Measurements from ENCODE around the gene SIAH2. TPM values are rescaled to one million over a fixed set of nuclear protein-coding genes. Genes with fewer than 3 reads are reported as not detected.
A peak's percentile ranks its signal among the peaks of the same experiment; 100 is the strongest.

SIAH2 gene
- total RNA-seq, 1 experiment from 2014 or later = 24.0 TPM

DNA sequence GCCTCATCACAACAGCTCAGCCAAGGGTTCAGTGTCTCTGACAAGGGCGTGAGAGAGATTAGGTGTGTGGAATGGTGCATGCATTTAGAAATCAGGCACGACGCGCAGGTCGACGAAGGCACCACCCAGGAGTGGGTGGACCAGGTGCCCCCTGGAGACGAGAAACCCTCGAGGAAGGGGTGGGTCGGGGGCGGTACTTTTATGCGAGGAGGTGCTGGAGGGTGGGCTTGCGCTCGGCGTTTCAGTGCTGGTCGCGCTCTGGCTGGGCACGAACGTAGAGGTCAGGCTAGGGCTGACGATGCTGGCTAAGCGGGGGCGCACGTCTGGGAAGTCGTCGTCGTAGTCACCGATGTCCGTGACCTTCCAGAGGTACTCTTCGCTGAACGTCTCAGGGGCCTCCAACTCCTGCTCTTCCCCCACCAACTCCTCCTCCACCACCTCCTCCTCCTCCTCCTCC, 59.6 kb downstream of the SIAH2 start:
- in situ Hi-C loops (cut with HindIII; ENCODE audit: low pct_unique_long_range_greater_than_20kb, low sequenced_read_pairs) (no loop called here), intact Hi-C loops (cut with micrococcal nuclease; ENCODE audit: unreplicated experiment) (loop anchor here (5.0 kb wide), 1 partner anchor 101 kb away; the partner anchor contains the start of gene SELENOT)
- ATAC-seq (peak; percentile 86), DNase-seq (ENCODE audit: low read depth, low spot score) (no peak)
- POLR2A ChIA-PET = interaction anchor here (0.6 to 1.0 kb wide), 7 partner anchors 28 to 519 kb away, joined by 3 to 14 read pairs (median 4); no protein-coding TSS in a partner anchor
- Histone ChIP-seq H3K27ac (ENCODE audit: low read length) (peak overlapping the region; percentile 92), H3K27me3 (ENCODE audit: control insufficient read depth, insufficient read depth, low read length) (no peaks in the 10 kb centered on the region), H3K9me3 (ENCODE audit: control insufficient read depth, insufficient read depth, low read depth, low read length) (no peaks in the 10 kb centered on the region), H3K36me3 (ENCODE audit: control insufficient read depth, insufficient read depth, low read length) (no peaks in the 10 kb centered on the region), H3K4me3 (ENCODE audit: low read depth in 2 of 2, low read length in 2 of 2) (peak overlapping the region; percentile 70 to 82), H3K4me1 (ENCODE audit: control insufficient read depth, insufficient read depth, low read length) (0 out of 2 replicates have a peak, but pooled peaks cover 6% of the 10 kb centered on the region)
- TF ChIP-seq, protein P1, sequence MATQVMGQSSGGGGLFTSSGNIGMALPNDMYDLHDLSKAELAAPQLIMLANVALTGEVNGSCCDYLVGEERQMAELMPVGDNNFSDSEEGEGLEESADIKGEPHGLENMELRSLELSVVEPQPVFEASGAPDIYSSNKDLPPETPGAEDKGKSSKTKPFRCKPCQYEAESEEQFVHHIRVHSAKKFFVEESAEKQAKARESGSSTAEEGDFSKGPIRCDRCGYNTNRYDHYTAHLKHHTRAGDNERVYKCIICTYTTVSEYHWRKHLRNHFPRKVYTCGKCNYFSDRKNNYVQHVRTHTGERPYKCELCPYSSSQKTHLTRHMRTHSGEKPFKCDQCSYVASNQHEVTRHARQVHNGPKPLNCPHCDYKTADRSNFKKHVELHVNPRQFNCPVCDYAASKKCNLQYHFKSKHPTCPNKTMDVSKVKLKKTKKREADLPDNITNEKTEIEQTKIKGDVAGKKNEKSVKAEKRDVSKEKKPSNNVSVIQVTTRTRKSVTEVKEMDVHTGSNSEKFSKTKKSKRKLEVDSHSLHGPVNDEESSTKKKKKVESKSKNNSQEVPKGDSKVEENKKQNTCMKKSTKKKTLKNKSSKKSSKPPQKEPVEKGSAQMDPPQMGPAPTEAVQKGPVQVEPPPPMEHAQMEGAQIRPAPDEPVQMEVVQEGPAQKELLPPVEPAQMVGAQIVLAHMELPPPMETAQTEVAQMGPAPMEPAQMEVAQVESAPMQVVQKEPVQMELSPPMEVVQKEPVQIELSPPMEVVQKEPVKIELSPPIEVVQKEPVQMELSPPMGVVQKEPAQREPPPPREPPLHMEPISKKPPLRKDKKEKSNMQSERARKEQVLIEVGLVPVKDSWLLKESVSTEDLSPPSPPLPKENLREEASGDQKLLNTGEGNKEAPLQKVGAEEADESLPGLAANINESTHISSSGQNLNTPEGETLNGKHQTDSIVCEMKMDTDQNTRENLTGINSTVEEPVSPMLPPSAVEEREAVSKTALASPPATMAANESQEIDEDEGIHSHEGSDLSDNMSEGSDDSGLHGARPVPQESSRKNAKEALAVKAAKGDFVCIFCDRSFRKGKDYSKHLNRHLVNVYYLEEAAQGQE (IDR thresholded peaks at IDR 0.05; ENCODE audit: insufficient read depth in 1 of 2, low read depth in 2 of 2, low read length in 1 of 2) = 0 out of 4 replicates have a peak, but pooled peaks of 1 of the 2 experiments have one; percentile 16
- TF ChIP-seq TCF7L2 (IDR thresholded peaks at IDR 0.05; ENCODE audit: low read depth, low read length) (0 out of 2 replicates have a peak, but pooled peaks have one; percentile 28), SIN3A (IDR thresholded peaks at IDR 0.05; ENCODE audit: borderline replicate concordance, insufficient read depth, low read depth, low read length) (no peak)
- TF ChIP-seq, protein P2, sequence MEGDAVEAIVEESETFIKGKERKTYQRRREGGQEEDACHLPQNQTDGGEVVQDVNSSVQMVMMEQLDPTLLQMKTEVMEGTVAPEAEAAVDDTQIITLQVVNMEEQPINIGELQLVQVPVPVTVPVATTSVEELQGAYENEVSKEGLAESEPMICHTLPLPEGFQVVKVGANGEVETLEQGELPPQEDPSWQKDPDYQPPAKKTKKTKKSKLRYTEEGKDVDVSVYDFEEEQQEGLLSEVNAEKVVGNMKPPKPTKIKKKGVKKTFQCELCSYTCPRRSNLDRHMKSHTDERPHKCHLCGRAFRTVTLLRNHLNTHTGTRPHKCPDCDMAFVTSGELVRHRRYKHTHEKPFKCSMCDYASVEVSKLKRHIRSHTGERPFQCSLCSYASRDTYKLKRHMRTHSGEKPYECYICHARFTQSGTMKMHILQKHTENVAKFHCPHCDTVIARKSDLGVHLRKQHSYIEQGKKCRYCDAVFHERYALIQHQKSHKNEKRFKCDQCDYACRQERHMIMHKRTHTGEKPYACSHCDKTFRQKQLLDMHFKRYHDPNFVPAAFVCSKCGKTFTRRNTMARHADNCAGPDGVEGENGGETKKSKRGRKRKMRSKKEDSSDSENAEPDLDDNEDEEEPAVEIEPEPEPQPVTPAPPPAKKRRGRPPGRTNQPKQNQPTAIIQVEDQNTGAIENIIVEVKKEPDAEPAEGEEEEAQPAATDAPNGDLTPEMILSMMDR (IDR thresholded peaks at IDR 0.05) = no peak
- BruUV-seq (replicated peaks) = TSS peak; percentile 97
- CTCF ChIA-PET = interaction anchor here (0.6 to 0.7 kb wide), 3 partner anchors 23 to 194 kb away, joined by 4 to 11 read pairs (median 5); no protein-coding TSS in a partner anchor

DNA sequence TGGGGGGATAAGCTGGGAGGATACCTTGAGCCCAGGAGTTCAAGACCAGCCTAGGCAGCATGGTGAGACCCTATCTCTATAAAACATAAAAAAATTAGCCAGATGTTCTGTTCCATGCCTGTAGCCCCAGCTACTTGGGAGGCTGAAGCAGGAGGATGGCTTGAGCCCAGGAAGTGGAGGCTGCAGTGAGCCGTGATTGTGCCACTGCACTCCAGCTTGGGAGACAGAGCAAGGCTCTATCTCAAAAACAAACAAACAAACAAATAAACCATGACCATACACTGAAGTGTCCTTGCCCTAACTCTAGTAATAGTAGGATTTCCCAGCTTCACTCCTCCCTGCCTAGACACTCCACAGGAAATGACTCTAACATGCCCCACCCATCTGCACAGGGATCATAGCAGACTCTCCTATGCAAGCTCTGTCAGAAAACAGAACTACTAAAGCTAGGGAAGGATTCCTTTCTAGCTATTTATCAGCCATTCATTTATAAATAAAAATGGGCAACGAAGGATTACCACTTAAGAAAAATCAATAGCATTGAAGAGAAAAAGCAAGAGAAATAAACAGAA, 63.8 kb downstream of the SIAH2 start:
- intact Hi-C loops (cut with micrococcal nuclease; ENCODE audit: unreplicated experiment) = no loop called here
- POLR2A ChIA-PET = no interaction called here
- TF ChIP-seq SIN3A (IDR thresholded peaks at IDR 0.05; ENCODE audit: borderline replicate concordance, insufficient read depth, low read depth, low read length) (no peak), TCF7L2 (IDR thresholded peaks at IDR 0.05; ENCODE audit: low read depth, low read length) (no peak), POLR2AphosphoS5 (IDR thresholded peaks at IDR 0.05; ENCODE audit: low read depth, low read length) (no peak)
- TF ChIP-seq, protein P2 (IDR thresholded peaks at IDR 0.05) = no peak
- TF ChIP-seq, protein P1 (IDR thresholded peaks at IDR 0.05; ENCODE audit: insufficient read depth in 1 of 2, low read depth in 2 of 2, low read length in 1 of 2) = no peak
- Histone ChIP-seq H3K9me3 (ENCODE audit: control insufficient read depth, insufficient read depth, low read depth, low read length) (no peaks in the 10 kb centered on the region), H3K36me3 (ENCODE audit: control insufficient read depth, insufficient read depth, low read length) (no peaks in the 10 kb centered on the region), H3K4me1 (ENCODE audit: control insufficient read depth, insufficient read depth, low read length) (0 out of 2 replicates have a peak, but pooled peaks cover 2% of the 10 kb centered on the region), H3K27ac (ENCODE audit: low read length) (no peak overlapping the region), H3K4me3 (ENCODE audit: low read depth in 2 of 2, low read length in 2 of 2) (no peak overlapping the region), H3K27me3 (ENCODE audit: control insufficient read depth, insufficient read depth, low read length) (no peaks in the 10 kb centered on the region)
- no TSS peak for BruUV-seq (replicated peaks)
- in situ Hi-C loops (cut with HindIII; ENCODE audit: low pct_unique_long_range_greater_than_20kb, low sequenced_read_pairs) = no loop called here
- ATAC-seq = no peak
- CTCF ChIA-PET = no interaction called here
- no peak for DNase-seq (ENCODE audit: low read depth, low spot score)
